ENCODE data around the gene PKD1.
"Not testable (repeated sequence)": the region's sequence is repeated elsewhere in the genome, so short reads cannot be mapped to it uniquely, and the experiment has no call there.

The PKD1 gene

DNA sequence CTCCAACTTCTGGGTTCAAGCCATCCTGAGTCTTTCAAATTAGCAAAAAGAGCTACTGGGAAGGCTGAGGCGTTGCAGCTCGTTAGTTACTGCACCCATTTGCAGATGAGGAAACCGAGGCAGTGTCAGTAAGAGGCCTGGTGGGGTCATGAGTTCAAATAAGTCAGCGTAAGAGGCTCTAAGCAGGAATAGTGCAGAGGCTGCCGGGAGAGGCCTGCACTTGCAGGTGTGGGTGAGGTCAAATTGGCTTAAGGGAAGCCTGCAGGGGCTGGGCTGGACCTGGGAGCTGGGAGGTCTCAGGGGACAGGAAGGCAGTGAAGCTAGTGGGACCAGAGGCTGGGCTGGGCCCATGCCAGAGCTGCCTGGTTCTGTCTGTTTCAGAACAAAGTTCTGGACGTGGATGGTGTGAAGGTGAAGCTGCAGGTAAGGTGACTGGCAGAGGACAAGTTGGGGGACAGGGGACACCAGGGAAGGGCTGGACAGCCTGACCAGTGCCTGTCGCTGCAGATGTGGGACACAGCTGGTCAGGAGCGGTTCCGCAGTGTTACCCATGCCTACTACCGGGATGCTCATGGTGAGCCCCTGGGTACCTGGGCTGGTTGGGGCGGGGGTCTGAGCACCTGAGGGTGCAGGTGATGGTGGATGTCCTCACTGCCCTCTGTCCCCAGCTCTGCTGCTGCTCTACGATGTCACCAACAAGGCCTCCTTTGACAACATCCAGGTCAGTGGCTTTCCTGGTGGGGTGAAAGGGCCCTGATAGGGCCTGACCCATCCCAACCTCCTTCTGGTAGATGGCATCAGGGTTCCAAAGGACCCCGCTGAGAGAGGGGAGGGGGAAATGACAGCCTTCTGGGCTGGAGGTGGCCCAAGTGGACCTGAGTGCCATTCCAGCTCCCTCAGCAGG is 15.7 kb upstream of the PKD1 start:
- DNase-seq (ENCODE audit: low read depth, low spot score): no peak

DNA sequence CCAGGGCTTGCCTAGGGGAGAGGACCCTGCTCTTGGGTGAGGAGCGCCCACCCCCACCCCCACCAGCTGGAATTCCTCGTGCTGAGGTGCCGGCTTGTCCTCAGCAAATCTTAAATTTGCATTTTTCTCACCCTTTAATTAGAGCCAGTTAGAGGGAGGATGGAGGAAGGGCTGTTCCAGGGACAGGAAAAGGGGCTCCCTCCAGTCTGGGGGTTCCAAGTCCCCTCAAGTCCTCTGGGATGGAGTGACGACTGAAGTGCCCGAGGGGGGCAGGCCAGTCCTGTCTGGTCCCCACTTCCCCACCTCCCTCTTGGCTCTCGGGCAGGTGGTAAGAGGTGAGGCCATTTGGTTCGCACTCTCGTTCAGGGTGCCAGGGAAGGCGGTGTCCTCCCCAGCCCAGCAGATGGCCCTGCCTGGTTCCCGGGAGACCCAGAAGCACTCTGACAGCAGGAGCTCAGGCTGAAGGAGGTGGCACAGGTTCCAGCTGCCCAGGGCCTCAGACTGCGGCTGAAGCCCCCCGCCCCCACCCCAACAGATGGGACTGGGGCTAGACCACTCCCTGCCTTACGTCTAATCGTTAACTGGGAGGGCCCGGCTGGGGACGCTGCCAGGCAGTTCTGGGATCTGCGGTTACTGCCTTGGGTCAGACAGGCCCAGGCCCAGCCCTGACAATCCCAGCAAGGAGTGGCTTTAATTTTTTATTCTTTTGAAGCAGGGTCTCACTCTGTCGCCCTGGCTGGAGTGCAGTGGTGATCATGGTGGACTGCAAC is 14.9 kb upstream of the PKD1 start:
- no peak for DNase-seq (ENCODE audit: low read depth, low spot score)

DNA sequence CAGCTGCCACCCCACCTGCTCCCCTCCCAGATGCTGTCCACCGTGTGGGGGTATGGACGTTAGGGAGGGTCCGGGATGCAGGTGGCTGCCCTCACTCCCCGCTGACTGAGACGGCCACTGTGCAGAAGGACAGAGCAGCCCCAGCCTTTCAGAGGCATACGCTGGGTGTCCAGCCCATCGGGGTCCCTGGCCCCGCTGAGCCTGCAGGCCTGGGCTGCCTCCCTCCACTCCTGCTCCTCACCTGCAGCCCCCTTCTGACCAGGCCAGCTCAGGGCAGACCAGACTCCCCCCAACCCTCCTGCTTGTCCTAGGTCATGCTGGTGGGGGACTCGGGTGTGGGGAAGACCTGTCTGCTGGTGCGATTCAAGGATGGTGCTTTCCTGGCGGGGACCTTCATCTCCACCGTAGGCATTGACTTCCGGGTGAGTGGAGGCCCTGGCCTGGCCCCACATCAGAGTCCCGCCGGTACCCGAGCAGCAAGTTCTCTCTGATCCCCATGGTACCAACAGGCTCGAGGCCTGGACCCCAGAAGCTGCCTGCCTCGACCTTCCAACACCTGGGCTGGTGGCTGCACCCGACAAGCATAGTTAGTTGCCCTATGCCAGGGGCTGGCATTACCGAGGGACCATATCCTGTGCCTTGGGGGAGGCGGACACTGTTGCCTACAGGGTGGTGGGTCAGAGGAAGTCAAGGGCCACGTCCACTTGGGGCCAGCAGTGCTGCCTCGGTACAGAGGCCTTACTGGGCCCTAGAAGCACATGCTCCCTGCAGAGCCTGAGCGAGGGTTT is 14.1 kb upstream of the PKD1 start:
- DNase-seq (ENCODE audit: low read depth, low spot score): no peak

DNA sequence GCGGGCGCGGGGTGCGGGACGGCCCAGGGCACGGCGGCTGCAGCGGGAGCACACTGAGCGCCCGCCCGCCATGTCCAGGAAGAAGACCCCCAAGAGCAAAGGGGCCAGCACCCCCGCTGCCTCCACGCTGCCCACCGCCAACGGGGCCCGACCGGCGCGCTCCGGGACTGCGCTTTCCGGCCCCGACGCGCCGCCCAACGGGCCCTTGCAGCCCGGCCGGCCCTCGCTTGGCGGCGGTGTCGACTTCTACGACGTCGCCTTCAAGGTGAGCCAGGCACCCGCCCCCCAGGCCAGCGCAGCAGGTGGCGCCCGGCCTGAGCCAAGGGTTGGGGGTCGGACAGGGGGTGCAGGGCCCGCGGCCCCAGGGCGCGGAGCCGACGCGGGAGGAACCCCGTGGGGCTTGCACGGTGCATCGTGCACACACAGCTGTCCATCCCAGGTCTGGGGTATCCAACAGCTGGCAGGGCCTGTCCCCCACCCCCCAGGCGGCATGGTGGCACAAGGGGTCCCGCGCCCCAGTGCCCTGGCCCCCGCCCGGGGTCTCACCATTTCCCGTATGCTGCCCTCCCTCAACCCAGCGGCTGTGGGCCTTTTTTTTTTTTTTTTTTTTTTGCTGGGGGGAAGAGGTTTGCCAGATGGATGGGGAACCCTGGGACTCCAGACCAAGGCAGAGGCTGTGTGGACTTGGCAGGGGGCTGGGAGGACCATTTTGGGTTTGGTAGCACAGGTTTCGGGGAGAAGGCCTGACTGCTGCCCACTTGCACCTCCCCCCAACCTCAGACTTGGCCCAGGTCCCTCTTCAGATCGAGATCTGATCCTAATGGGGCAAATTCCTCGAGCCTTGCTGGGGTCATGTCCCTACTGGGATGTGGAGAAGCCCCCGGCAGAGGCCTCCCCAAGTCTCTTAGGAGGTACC is 13.3 kb upstream of the PKD1 start:
- DNase-seq (ENCODE audit: low read depth, low spot score): no peak

DNA sequence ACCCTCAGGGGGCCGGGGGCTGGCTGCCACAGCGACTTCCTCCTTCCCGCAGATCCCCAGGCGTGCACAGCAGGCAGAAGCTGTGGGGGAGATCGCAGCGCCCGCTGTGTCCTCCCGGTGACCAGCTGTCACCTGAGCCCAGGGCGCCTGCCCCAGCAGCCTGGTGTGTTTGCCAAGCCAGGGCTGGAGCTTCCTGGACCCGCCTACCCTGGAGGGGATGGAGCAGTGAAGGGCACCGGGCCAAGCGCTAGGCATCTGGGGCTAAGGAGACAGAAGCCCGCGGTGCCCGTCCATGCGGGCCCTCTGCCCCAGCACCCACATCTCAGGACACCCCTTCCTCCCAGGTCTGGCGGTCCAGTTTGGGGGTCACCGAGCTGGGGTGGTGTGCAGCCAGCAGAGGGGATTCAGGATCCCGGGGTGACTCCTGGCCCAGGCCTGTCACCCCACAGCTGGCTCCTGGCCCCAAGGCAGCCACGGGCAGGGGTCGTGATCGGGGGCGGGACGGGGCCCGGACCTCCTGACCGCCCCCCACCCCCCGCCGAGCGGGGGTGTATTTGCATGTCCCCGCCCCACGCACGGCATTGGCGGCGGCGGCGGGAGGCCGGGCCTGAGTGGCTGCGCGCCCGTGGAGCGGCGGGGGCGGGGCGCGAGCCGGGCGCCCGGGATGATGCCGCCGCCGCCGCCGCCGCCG is 12.4 kb upstream of the PKD1 start, which contains the start of gene RAB26:
Gene RAB26, plus strand, starts transcription at position 645 of the 691 bp plus-strand sequence. CDS start 159 bp downstream, outside the sequence.
- DNase-seq (ENCODE audit: low read depth, low spot score): no peak

DNA sequence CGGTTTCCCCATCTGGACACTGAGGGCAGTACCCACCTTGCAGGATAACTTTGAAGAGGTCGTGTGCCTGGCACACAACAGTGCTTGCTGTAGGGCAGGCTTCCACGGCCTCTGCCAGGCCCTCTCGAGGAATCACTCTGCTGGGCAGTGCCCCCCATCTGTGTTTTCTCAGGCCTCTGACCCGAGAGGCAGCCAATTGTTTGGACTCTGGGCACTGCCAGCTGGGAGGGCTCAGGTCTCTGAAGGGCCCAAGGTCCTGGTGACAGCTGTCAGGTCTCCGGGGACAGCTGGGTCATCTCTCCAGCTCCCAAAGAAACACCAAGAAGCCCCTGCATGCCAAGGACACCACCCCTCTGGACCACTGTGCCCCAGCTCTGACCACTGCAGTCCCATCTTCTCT is 11.7 kb upstream of the PKD1 start:
- DNase-seq (ENCODE audit: low read depth, low spot score): no peak

DNA sequence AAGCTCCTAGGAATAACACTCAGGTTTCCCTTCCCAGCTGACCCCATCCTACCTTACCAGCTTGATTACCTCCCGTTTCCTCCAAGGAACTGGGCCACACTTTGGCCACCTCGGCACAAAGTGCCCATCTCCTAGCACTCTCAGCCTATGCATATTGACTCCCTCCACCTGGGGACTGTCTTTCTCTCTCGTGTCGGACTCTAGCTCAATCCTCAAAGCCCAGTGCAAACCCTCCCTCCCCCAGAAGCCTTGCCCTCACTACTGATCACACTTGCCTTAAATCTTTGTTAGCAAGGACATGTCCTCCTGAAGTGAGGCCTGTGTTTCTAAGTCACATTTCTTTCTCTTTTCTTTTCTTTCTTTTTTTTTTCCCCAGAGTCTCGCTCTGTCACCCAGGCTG is 10.1 kb upstream of the PKD1 start:
- DNase-seq (ENCODE audit: low read depth, low spot score): no peak

DNA sequence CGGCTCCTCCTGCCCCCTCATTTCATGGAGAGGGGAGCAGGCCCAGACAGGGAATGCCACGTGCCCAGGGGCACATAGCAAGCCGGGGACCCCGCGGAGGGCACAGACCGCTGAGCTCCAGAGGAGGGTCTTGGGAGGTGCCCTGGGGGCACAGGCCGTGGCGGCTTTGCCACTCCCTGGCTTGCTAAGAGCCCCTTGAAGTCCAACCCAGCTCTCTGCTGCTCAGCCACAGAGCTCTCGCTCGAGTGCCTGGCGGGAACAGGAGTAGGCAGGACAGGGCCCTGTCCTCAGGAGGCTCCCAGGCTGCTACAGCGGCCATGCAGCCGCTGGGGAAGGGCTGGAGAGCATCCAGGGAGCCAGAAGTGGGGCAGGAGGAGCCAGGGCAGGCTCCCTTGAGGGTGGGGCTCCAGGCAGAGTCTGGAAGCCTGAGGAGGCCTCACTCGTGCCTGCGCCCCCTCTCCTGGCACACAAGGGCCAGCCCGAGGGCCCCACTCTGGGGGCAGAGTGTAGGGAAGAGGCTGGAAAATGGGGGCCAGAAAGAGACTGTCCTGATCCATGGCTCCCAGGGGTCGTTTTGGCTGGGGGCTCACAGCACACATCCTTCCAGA is 8.3 kb upstream of the PKD1 start:
- DNase-seq (ENCODE audit: low read depth, low spot score): no peak

DNA sequence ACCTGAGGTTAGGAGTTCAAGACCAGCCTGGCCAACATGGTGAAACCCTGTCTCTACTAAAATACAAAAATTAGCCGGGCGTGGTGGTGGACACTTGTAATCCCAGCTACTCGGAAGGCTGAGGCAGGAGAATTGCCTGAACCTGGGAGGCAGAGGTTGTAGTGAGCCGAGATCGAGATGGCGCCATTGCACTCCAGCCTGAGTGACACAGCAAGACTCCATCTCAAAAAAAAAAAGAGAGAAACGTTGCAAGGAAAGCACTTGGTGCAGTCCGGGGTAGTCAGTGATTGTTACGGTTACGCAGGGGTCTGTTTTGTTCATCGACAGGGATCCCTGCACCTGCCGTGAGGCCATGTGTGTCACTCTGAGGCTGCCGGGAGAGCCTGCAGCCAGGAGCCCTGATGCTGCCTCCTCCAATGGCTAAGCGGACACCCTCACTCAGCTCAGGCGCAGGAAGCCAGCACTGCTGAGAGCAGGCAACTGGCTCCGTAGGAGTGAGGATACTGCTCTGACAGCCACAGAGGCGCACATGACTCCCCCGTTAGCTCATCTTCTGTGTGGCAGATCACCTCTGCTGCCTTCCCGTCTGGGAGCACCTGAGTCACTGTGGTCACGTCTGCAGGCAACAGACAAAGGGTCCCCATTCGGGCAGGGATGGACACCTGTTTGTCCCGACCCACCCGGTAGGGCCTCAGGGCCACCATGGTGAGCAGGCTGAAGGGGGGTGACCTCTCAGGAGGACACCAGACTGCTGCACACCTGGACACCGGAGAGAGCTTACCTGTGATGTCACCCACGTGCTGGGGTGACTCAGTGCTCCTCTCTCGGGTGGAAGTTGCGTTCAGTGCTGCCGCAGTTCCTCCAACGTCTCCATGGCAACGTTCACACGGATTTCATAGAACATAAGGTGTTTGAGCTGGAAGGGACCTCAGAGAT is 7.5 kb upstream of the PKD1 start:
- no peak for DNase-seq (ENCODE audit: low read depth, low spot score)

DNA sequence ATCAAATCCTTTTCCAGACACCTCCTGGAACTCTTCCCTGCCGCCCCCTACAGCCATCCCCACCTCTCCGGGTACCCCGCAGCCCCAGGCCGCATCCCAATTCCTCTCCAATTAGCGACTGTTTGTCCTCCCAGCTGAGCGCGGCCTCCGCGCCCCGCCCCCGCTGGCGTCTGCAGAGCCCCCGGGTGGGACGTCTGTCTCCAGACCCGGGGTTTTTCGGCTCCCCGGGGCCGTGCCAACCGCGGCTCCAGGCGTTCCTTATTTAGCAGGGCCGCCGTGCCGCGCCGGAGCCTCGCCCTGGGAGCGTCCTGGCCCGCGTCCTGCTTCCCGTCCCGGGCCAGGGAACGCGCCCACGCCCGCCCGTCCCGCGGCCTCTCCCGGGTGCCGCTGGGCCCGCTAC is 627 bp downstream of the PKD1 start:
- DNase-seq (ENCODE audit: low read depth, low spot score): not testable (repeated sequence)

DNA sequence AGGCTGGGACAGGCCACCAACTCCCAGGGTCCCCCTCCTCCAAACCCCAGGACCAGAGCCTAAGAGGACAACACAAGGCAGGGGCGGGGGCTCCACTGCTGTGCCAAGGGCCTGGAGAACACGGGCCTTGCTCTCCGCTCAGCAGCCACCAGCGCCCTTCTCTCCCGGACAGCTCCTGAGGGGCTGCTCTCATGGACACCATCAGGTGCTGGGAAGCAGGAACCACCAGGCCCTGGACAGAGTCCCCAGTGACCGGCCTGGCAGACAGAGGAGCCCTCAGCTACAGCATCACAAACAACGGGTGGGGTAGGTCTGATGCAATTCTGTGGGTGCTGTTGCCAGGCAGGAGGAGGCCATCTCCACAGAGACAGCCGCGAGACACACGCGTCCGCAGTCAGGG is 1.9 kb downstream of the PKD1 start:
- not testable (repeated sequence) for DNase-seq (ENCODE audit: low read depth, low spot score)

DNA sequence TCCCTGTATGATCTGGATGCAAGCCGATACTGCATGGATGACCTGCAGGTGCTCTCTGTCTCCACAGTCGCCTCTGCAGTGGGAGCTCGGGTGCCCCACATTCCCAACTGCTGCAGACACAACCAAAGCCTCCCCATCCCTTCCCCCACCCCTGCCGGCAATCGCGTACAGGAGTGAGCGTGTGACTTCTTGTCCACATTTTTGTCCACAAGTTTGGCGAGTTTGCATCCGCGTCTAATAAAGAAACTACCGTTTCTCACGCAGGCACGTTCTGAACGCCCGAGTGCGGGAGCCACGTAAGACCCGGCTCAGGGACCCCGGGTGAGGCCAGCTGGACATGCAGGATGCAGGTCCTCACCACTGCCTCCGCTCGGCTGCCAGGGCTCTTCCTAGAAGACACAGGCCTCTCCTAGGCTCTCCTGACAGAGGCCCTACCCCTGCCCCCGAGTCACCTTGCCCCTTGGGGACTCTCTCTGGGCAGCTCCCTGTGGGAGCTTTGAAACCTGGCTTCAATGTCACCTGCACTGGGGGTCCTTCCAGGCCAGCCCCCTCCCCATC is 5.7 kb downstream of the PKD1 start:
- not testable (repeated sequence) for DNase-seq (ENCODE audit: low read depth, low spot score)

DNA sequence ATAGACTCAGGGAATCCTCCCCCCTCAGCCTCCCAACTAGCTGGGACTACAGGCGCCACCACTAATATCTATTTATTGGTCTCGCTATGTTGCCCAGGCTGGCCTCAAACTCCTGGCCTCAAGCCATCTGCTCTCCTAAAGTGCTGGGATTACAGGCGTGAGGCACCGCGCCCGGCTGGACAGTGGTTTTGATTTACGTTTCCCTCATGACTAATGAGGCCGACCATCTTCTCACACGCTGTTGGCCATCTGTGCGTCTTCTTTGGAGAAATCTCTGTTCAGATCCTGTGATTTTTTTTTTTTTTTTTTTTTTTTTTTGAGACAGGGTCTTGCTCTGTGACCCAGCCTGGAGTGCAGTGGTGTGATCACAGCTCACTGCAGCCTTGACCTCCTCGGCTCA is 6.4 kb downstream of the PKD1 start:
- DNase-seq (ENCODE audit: low read depth, low spot score): not testable (repeated sequence)

DNA sequence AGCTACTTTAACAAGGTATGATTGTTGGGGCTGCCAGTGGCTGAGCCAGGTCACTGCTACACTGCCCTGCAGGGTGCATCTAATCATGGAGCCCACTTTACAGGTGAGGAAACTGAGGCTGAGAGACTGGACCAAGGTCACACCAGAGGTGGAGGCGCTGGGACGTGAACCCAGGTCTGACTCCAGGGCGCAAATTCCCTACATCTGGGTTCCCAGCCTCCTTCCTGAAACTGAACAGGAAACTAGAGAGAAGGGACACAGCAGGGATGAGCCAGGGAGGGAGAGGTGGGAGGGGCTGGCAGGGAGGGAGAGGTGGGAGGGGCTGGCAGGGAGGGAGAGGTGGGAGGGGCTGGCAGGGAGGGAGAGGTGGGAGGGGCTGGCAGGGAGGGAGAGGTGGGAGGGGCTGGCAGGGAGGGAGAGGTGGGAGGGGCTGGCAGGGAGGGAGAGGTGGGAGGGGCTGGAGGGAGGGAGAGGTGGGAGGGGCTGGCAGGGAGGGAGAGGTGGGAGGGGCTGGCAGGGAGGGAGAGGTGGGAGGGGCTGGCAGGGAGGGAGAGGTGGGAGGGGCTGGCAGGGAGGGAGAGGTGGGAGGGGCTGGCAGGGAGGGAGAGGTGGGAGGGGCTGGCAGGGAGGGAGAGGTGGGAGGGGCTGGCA is 7.9 kb downstream of the PKD1 start:
- DNase-seq (ENCODE audit: low read depth, low spot score): not testable (repeated sequence)

DNA sequence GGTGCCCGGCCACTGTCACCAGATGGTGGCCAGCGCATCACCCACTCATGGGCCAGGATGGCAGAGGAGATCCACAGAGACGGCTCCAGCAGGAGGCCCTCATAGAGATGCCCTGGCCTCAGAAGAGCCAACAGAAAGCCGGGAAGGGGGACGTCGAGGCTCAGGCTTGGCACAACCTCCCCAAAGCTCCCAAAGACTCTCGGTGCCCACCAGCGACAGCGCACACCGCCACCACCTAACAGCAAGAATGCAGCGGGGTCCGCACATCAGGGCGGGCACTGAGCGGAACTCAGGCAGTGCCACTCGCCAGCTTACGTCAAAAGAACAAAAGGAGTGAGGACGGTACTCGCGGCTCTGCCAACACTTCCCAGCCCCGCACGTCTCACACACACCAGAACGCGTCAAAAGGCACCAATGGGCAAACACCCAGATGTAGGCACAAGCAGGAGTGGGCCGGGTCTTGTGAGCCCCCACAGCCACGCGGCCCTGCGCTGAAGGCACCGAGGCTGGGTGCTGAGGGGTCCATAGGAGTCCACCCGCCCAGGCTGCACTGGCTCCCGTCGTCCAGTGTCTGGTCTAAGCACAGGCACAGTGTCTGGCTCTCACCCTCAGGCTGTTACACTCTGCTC is 8.7 kb downstream of the PKD1 start:
- DNase-seq (ENCODE audit: low read depth, low spot score): not testable (repeated sequence)

DNA sequence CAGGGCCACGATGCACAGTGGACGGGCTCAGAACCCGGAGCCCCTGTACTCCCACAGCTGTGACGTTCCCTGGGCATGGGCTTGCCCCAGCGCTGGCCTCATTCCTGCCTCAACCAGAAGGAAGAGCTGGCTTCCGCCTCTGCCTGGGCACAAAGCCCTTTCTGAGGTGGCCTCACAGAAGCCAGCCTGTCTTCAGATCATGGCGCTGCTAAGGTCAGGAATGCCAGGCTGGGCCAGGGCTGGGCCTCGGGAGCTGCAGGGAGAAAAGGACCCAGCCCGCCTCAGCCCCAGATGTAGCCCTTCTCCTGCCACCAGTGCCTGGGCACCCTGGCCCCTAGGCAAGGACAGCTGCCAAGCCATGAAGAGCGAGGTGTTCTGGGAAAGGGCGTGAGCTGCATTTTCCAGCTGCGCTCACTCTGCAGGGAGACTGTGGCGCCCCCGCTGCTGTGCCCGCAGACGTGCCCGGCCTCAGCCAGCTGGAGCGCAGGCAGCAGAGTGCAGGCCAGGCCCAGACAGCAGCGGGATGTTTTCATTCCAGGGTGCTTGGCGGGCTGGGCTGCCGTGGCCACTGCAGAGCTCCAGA is 9.4 kb downstream of the PKD1 start:
- DNase-seq (ENCODE audit: low read depth, low spot score): not testable (repeated sequence)

DNA sequence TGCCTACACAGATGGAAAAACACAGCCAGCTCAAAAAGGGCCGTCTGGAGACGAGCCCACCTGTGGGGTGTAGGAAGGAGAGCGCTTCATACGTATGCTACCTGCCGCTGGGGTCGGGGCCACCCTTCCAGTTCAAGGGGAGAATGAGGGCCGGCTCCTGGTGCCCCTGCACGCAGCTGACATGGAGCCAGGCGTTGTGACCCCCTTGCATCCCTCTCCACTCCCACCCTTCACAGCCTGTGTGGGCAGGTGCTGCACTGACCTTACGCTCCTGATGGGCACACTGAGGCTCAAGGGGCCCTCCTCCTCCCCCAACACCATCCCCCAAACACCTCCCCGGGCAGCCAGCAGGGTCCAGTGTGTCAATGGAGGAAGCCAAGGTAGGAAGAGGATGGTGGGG is 10.1 kb downstream of the PKD1 start:
- not testable (repeated sequence) for DNase-seq (ENCODE audit: low read depth, low spot score)

Data from activated naive CD8-positive, alpha-beta T cell treated with anti-CD3 and anti-CD28 coated beads, Interleukin-2, amount 50 U/mL, for 16 hours (primary cell).